ENCODE data around the gene ZKSCAN7. TPM values are rescaled to one million over a fixed set of nuclear protein-coding genes. Genes with fewer than 3 reads are reported as not detected.

The ZKSCAN7 gene
- total RNA-seq, 1 donor from 2014 or later = 19.6 TPM

Other genes starting within 250 kb of the ZKSCAN7 start
- 22.8 to 30.6 TPM (median 26.5 TPM) in 3 replicates for gene TCAIM, start 216.4 kb upstream of the ZKSCAN7 start, total RNA-seq
- gene ZNF445, start 77.5 kb upstream of the ZKSCAN7 start, total RNA-seq = 51.7 to 54.1 TPM (median 52.6 TPM) in 3 replicates
- 17.1 to 20.1 TPM (median 18.7 TPM) in 3 replicates for gene ZNF660, start 29.8 kb downstream of the ZKSCAN7 start, total RNA-seq
- gene ZNF197, start 69.8 kb downstream of the ZKSCAN7 start, total RNA-seq = 32.4 to 33.3 TPM (median 32.6 TPM) in 3 replicates
- gene ZNF35, start 93.5 kb downstream of the ZKSCAN7 start, total RNA-seq = 20.9 to 24.0 TPM (median 22.6 TPM) in 3 replicates
- gene ZNF502, start 157.5 kb downstream of the ZKSCAN7 start, total RNA-seq = not detected in 3 replicates
- gene ZNF501, start 174.4 kb downstream of the ZKSCAN7 start, total RNA-seq = 4.0 to 6.2 TPM (median 4.8 TPM) in 3 replicates
- gene KIAA1143, start 206.4 kb downstream of the ZKSCAN7 start, total RNA-seq = 35.8 to 41.4 TPM (median 36.4 TPM) in 3 replicates
- gene KIF15, start 206.6 kb downstream of the ZKSCAN7 start, total RNA-seq = 10.6 to 11.3 TPM (median 10.7 TPM) in 3 replicates